Fibroblast of mammary gland (primary cell): ENCODE data around the gene CDH5.
"Not testable (repeated sequence)": the region's sequence is repeated elsewhere in the genome, so short reads cannot be mapped to it uniquely, and the experiment has no call there.

Experiments used
- DNase-seq: peaks from one replicate; pipeline ENCODE4 v3.0.0-alpha.2; 2010; ENCODE audit warnings: low read depth
- H3K4me3 ChIP-seq: 2 replicates; pipeline ENCODE4 v1.5.1; 2011; ENCODE audit warnings: low read depth, mild to moderate bottlenecking, low read length, moderate library complexity; ENCODE audit not compliant: control insufficient read depth
- CTCF ChIP-seq: conservative IDR thresholded peaks from 2 replicates; pipeline ENCODE4 v1.5.1; 2011; ENCODE audit warnings: low read depth, low read length, inconsistent platforms; ENCODE audit not compliant: control insufficient read depth, insufficient read depth

CDH5 gene

DNA sequence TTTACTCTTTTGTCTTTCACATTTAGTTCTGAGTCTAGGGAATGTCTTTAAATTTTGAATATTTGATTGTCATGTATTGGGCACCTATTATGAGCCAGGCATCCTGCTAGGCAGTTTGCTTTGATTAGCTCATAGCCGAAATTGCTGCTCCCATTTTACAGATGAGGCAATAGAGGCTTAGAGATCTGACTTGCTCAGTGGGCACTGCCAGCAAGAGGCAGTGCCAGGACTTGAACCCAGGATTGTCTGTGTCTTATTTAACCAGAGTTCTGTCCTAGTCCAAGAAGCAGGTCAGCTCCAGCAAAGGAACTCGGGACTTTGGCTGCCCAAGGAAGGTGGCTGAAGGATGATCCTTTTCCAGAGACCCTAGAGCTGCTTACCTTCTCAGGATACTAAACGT, 85.1 kb downstream of the CDH5 start:
- no peak for TF ChIP-seq CTCF
- no peak overlapping the region for H3K4me3 ChIP-seq
- no peak for DNase-seq

- not testable (repeated sequence) for H3K4me3 ChIP-seq, DNase-seq
Observed at GRCh38 chr16:66453230-66453629, 86.7 kb downstream of the CDH5 start.
